KMS-11 (cell line): Measurements from ENCODE around the gene NKAIN2.

Source experiments
- H2AFZ ChIP-seq: fragments of 200-600 bp; sonication (generic); 2 replicates; pipeline ENCODE4 v1.6.1; 2016; ENCODE audit warnings: antibody characterized with exemption, mixed run types, low read depth
- H3K27ac ChIP-seq: fragments of 200-600 bp; sonication (generic); 2 replicates; pipeline ENCODE4 v1.6.1; 2016; ENCODE audit warnings: mild to moderate bottlenecking, mixed run types
- H3K27me3 ChIP-seq: fragments of 200-600 bp; sonication (generic); 2 replicates; pipeline ENCODE4 v1.6.1; 2017; ENCODE audit warnings: mild to moderate bottlenecking, low read depth, mixed run types, moderate library complexity; ENCODE audit not compliant: insufficient read depth
- H3K36me3 ChIP-seq: fragments of 200-600 bp; sonication (generic); 2 replicates; pipeline ENCODE4 v1.6.1; 2017; ENCODE audit warnings: mild to moderate bottlenecking, mixed run types; ENCODE audit not compliant: insufficient read depth
- H3K4me1 ChIP-seq: fragments of 200-600 bp; sonication (generic); 2 replicates; pipeline ENCODE4 v1.6.1; 2016; ENCODE audit warnings: mild to moderate bottlenecking, low read depth, mixed run types; ENCODE audit not compliant: poor library complexity, severe bottlenecking
- H3K4me2 ChIP-seq: fragments of 200-600 bp; sonication (generic); 2 replicates; pipeline ENCODE4 v1.7.0; 2016; ENCODE audit warnings: mild to moderate bottlenecking, mixed run types
- H3K4me3 ChIP-seq: fragments of 200-600 bp; sonication (generic); IDR thresholded peaks from 2 replicates; pipeline ENCODE4 v1.6.1; 2017; ENCODE audit warnings: low read depth, low read length, mixed read lengths; ENCODE audit not compliant: insufficient read depth
- H3K79me2 ChIP-seq: fragments of 200-600 bp; sonication (generic); 2 replicates; pipeline ENCODE4 v1.6.1; 2016; ENCODE audit warnings: low read depth, mixed run types; ENCODE audit not compliant: insufficient read depth
- H3K9ac ChIP-seq: fragments of 200-600 bp; sonication (generic); 2 replicates; pipeline ENCODE4 v1.6.1; 2016; ENCODE audit warnings: mild to moderate bottlenecking, mixed run types
- H4K20me1 ChIP-seq: fragments of 200-600 bp; sonication (generic); 2 replicates; pipeline ENCODE4 v1.6.1; 2016; ENCODE audit warnings: mild to moderate bottlenecking, mixed run types; ENCODE audit not compliant: insufficient read depth
- TF ChIP-seq, protein P1 (sequence below): fragments of 200-600 bp; sonication (generic); conservative IDR thresholded peaks from 2 replicates; pipeline ENCODE4 v1.6.1; 2017; ENCODE audit warnings: low read depth, mild to moderate bottlenecking, antibody characterized with exemption, low read length, moderate library complexity, mixed read lengths

Gene NKAIN2

GRCh38 chr6:124074606-124075005 lies 270.9 kb downstream of the NKAIN2 start:
- Histone ChIP-seq H3K27ac (no peak overlapping the region), H3K4me2 (no peak overlapping the region), H2AFZ (no peak overlapping the region), H3K9ac (no peak overlapping the region), H3K36me3 (no peaks in the 10 kb centered on the region), H4K20me1 (no peaks in the 10 kb centered on the region), H3K27me3 (no peaks in the 10 kb centered on the region), H3K4me3 (no peak overlapping the region), H3K4me1 (no peaks in the 10 kb centered on the region), H3K79me2 (no peaks in the 10 kb centered on the region)
- TF ChIP-seq, protein P1, sequence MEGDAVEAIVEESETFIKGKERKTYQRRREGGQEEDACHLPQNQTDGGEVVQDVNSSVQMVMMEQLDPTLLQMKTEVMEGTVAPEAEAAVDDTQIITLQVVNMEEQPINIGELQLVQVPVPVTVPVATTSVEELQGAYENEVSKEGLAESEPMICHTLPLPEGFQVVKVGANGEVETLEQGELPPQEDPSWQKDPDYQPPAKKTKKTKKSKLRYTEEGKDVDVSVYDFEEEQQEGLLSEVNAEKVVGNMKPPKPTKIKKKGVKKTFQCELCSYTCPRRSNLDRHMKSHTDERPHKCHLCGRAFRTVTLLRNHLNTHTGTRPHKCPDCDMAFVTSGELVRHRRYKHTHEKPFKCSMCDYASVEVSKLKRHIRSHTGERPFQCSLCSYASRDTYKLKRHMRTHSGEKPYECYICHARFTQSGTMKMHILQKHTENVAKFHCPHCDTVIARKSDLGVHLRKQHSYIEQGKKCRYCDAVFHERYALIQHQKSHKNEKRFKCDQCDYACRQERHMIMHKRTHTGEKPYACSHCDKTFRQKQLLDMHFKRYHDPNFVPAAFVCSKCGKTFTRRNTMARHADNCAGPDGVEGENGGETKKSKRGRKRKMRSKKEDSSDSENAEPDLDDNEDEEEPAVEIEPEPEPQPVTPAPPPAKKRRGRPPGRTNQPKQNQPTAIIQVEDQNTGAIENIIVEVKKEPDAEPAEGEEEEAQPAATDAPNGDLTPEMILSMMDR = no peak

DNA sequence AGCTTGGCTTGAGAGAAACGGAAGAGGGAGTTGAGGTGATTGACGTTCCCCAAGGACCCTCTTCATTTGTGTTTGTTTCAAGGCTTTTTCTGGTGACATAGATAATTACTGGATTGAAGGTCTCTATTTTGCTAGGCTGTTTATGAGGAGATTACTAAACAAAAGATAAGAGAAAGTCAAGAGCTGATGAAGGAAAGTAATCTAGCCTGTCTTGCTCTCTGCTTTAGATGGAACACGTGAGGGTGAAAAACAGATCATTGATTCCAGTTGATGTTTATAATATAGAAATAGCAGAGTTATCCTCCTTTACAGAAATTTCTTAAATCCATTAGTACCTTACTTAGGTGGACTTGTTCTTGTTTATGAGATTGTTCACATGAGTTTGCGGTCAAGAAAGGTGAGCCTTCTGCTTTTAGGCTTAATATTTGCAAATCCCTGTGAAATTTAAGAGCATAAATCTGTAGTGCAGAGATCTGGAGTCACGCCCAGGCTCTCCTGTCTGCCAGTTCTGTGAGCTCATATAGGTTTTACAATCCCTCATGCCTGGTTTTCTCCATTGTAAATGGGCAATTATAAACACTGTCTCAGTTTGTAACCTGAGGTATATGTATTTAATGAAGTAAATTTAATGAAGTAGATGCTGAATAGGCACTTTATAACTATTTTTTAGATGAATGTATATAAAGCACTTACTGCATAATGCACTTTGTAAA lies 272.8 kb downstream of the NKAIN2 start:
- Histone ChIP-seq H3K9ac (no peak overlapping the region), H3K27me3 (no peaks in the 10 kb centered on the region)

DNA sequence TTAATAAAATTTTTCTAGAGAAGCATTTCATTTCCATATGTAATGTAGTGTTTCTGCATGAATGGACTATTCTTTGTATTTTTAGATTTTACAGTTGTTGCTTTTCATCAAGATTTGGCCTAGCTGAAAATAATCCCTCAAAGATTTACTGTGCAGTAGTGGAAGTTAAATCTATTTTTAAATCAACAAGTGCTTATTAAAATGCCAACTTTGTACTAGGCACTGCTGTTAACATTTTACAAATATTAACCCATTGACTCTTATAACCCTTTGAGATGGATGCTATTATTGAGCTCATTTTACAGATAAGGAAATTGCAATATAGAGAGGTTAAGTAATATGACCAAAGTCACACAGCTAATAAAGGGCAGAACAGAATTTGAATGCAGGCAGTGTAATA lies 274.5 kb downstream of the NKAIN2 start:
- no peak overlapping the region for H2AFZ ChIP-seq
- no peak overlapping the region for H3K4me3 ChIP-seq
- no peak overlapping the region for H3K9ac ChIP-seq
- H3K4me2 ChIP-seq = no peak overlapping the region
- H3K27me3 ChIP-seq = no peaks in the 10 kb centered on the region
- no peak overlapping the region for H3K27ac ChIP-seq
- H3K4me1 ChIP-seq = no peaks in the 10 kb centered on the region
- TF ChIP-seq, protein P1 = no peak
- no peaks in the 10 kb centered on the region for H3K79me2 ChIP-seq
- H4K20me1 ChIP-seq = no peaks in the 10 kb centered on the region
- no peaks in the 10 kb centered on the region for H3K36me3 ChIP-seq

More for the DNA sequence above, 272.8 kb downstream of the NKAIN2 start:
- Histone ChIP-seq H3K36me3 (no peaks in the 10 kb centered on the region), H4K20me1 (no peaks in the 10 kb centered on the region), H3K27ac (no peak overlapping the region), H3K4me1 (no peaks in the 10 kb centered on the region), H3K4me2 (no peak overlapping the region), H2AFZ (no peak overlapping the region), H3K79me2 (no peaks in the 10 kb centered on the region), H3K4me3 (no peak overlapping the region)
- TF ChIP-seq, protein P1 = no peak

DNA sequence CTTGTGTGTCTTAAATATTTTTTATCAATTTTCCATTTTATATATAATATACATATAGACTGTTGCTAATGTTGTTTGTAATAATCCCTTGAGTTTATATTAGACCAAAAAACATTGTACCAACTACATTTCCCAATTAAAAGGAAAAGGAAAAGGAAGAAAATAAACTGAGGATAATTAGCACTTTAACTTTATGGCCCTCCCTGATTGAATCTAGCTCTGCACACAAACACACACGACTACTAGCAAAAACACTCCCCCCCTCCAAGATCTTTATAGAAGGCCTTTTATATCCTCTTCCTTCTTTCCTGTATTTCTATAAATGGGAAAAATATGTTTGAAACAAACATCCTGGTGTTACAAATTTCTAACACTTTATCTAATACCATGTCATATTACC lies 276.8 kb downstream of the NKAIN2 start:
- Histone ChIP-seq H3K27me3 (no peaks in the 10 kb centered on the region), H3K27ac (no peak overlapping the region), H3K79me2 (no peaks in the 10 kb centered on the region), H3K9ac (no peak overlapping the region), H3K4me1 (no peaks in the 10 kb centered on the region), H4K20me1 (no peaks in the 10 kb centered on the region), H3K4me3 (no peak overlapping the region), H3K4me2 (no peak overlapping the region), H3K36me3 (no peaks in the 10 kb centered on the region), H2AFZ (no peak overlapping the region)
- TF ChIP-seq, protein P1 = no peak
